Gastrocnemius medialis (tissue), 4 donors: ENCODE results near the gene GFAP.

Source experiments
- POLR2A ChIP-seq, 2 donors: fragments of 450-650 bp; IDR thresholded peaks; one replicate each; pipeline ENCODE4 v1.6.1; 2017; ENCODE audit warnings: antibody characterized with exemption in 2 of 2, mild to moderate bottlenecking in 2 of 2, moderate library complexity in 2 of 2
- TF ChIP-seq, protein P1 (sequence below), 5 experiments: fragments of 450-650 bp in 3 of 5; fragments of 200-600 bp in 2 of 5; sonication (generic) in 2 of 5; IDR thresholded peaks in 4 of 5; conservative IDR thresholded peaks in 1 of 5; 1 replicate in 4 of 5; 2 replicates in 1 of 5; pipeline ENCODE4 v1.5.1; 2016 to 2019; ENCODE audit warnings: antibody characterized with exemption in 5 of 5, mild to moderate bottlenecking in 3 of 5, moderate library complexity in 3 of 5

DNA sequence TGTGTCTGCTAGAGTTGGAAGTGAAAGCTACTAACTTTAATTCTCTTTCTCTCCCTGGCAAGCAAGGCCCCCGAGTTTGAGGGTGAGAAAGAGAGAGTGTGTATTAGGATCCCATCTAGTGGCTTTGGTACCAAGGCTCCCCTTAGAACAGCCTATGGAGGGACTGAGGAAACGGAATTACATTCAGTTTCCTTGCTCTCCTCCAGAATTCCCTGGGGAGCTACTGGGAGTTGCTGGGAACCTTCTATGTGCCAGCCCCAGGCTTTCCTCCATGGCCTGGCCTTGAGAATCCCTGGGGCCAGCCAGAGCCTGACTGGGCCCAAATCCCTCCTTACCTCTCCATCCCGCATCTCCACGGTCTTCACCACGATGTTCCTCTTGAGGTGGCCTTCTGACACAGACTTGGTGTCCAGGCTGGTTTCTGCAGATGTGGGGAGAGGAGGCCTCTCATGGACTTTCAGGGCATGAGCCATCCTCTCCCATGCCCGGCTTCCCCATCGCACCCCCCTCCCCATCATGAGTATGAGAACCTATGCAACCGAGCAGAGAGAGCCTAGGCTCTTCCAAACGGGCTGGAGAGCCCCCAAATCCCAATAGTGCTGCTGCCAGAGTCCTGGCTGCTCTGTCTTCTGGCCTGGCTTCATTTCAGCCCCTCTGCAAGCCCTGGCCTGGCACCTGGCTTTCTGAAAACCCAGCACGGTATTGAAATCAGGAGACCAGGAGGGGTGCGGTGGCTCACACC is 7.4 kb downstream of the GFAP start:
- TF ChIP-seq, protein P1, sequence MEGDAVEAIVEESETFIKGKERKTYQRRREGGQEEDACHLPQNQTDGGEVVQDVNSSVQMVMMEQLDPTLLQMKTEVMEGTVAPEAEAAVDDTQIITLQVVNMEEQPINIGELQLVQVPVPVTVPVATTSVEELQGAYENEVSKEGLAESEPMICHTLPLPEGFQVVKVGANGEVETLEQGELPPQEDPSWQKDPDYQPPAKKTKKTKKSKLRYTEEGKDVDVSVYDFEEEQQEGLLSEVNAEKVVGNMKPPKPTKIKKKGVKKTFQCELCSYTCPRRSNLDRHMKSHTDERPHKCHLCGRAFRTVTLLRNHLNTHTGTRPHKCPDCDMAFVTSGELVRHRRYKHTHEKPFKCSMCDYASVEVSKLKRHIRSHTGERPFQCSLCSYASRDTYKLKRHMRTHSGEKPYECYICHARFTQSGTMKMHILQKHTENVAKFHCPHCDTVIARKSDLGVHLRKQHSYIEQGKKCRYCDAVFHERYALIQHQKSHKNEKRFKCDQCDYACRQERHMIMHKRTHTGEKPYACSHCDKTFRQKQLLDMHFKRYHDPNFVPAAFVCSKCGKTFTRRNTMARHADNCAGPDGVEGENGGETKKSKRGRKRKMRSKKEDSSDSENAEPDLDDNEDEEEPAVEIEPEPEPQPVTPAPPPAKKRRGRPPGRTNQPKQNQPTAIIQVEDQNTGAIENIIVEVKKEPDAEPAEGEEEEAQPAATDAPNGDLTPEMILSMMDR (IDR thresholded peaks at IDR 0.05 in 4 of 5, conservative IDR thresholded peaks at IDR 0.05 in 1 of 5), result no peak
- TF ChIP-seq POLR2A (IDR thresholded peaks at IDR 0.05), result no peak
